HL-60 (cell line): ENCODE measurements around the gene ITCH.
A peak's percentile ranks its signal among the peaks of the same experiment; 100 is the strongest.

Experiments used
- GABPA ChIP-seq: IDR thresholded peaks from 2 replicates; pipeline ENCODE4 v1.6.1; 2012; ENCODE audit warnings: low read depth
- POLR2AphosphoS5 ChIP-seq: IDR thresholded peaks from 2 replicates; pipeline ENCODE4 v1.6.1; 2012; ENCODE audit warnings: low read depth
- REST ChIP-seq: IDR thresholded peaks from 2 replicates; pipeline ENCODE4 v1.6.1; 2012; ENCODE audit warnings: low read depth; ENCODE audit not compliant: insufficient replicate concordance
- SPI1 ChIP-seq: IDR thresholded peaks from 2 replicates; pipeline ENCODE4 v1.6.1; 2012; ENCODE audit warnings: low read depth, mild to moderate bottlenecking, borderline replicate concordance
- TF ChIP-seq, protein P1 (sequence below): IDR thresholded peaks from one replicate; pipeline ENCODE4 v1.5.1; 2011; ENCODE audit warnings: low read length, control low read depth, inconsistent platforms; ENCODE audit not compliant: insufficient read depth

- TF ChIP-seq, protein P1, sequence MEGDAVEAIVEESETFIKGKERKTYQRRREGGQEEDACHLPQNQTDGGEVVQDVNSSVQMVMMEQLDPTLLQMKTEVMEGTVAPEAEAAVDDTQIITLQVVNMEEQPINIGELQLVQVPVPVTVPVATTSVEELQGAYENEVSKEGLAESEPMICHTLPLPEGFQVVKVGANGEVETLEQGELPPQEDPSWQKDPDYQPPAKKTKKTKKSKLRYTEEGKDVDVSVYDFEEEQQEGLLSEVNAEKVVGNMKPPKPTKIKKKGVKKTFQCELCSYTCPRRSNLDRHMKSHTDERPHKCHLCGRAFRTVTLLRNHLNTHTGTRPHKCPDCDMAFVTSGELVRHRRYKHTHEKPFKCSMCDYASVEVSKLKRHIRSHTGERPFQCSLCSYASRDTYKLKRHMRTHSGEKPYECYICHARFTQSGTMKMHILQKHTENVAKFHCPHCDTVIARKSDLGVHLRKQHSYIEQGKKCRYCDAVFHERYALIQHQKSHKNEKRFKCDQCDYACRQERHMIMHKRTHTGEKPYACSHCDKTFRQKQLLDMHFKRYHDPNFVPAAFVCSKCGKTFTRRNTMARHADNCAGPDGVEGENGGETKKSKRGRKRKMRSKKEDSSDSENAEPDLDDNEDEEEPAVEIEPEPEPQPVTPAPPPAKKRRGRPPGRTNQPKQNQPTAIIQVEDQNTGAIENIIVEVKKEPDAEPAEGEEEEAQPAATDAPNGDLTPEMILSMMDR = no peak
- TF ChIP-seq SPI1 = peak; percentile 69; the same call in 1 of the 2 replicates
- no peak for TF ChIP-seq REST
- peak; percentile 74; the same call in 1 of the 2 replicates for TF ChIP-seq POLR2AphosphoS5
- no peak for TF ChIP-seq GABPA
Observed at GRCh38 chr20:34363062-34363464, at the start of gene ITCH.
